Hematopoietic multipotent progenitor cell treated with erythropoietin and hydrocortisone succinate and interleukin-3 and kit ligand, for 15 days (in vitro differentiated cells): ENCODE data around the gene WHRN.

ENCODE experiments used
- DNase-seq: peaks from one replicate; pipeline ENCODE4 v3.0.0-alpha.2; 2015; ENCODE audit warnings: low spot score

Gene WHRN

GRCh38 chr9:114513959-114514267 is 8.6 kb upstream of the WHRN start:
- DNase-seq = no peak

- DNase-seq = no peak
These were observed 8.0 kb upstream of the WHRN start for GRCh38 chr9:114513055-114513958.

GRCh38 chr9:114511978-114512874 is 7.0 kb upstream of the WHRN start:
- no peak for DNase-seq

GRCh38 chr9:114507726-114508125 is 2.5 kb upstream of the WHRN start:
- no peak for DNase-seq

- DNase-seq = no peak
These were observed 763 bp upstream of the WHRN start for GRCh38 chr9:114506082-114506390.

- no peak for DNase-seq
These were observed 709 bp downstream of the WHRN start for GRCh38 chr9:114504341-114505186.

GRCh38 chr9:114503522-114504340 is 1.5 kb downstream of the WHRN start:
- no peak for DNase-seq

GRCh38 chr9:114503009-114503408 is 2.3 kb downstream of the WHRN start:
- no peak for DNase-seq

GRCh38 chr9:114501796-114502682 is 3.2 kb downstream of the WHRN start:
- no peak for DNase-seq

GRCh38 chr9:114500697-114501292 is 4.5 kb downstream of the WHRN start:
- no peak for DNase-seq

GRCh38 chr9:114499941-114500696 is 5.2 kb downstream of the WHRN start:
- DNase-seq = no peak

GRCh38 chr9:114499528-114499927 is 5.7 kb downstream of the WHRN start:
- no peak for DNase-seq

- no peak for DNase-seq
These were observed 7.4 kb downstream of the WHRN start for GRCh38 chr9:114497727-114498382.

GRCh38 chr9:114497236-114497635 is 8.0 kb downstream of the WHRN start:
- no peak for DNase-seq

- DNase-seq = no peak
These were observed 9.3 kb downstream of the WHRN start for GRCh38 chr9:114496011-114496410.

- DNase-seq = no peak
These were observed 10.3 kb downstream of the WHRN start for GRCh38 chr9:114494776-114495569.

- DNase-seq = no peak
These were observed 11.6 kb downstream of the WHRN start for GRCh38 chr9:114493521-114494184.
